COLO668 (cell line): Measurements from ENCODE around the gene PITPNM1.
A peak's percentile ranks its signal among the peaks of the same experiment; 100 is the strongest.
"Not testable (repeated sequence)": the region's sequence is repeated elsewhere in the genome, so short reads cannot be mapped to it uniquely, and the experiment has no call there.

Experiments used
- DNase-seq: peaks from one replicate; lab custom pipeline; 2025; ENCODE audit not compliant: unreplicated experiment; lab: John Stamatoyannopoulos, UW

Gene PITPNM1

GRCh38 chr11:67491276-67492068 is 13.7 kb downstream of the PITPNM1 start:
- DNase-seq = no peak

GRCh38 chr11:67490727-67491065 is 14.5 kb downstream of the PITPNM1 start:
- no peak for DNase-seq

DNA sequence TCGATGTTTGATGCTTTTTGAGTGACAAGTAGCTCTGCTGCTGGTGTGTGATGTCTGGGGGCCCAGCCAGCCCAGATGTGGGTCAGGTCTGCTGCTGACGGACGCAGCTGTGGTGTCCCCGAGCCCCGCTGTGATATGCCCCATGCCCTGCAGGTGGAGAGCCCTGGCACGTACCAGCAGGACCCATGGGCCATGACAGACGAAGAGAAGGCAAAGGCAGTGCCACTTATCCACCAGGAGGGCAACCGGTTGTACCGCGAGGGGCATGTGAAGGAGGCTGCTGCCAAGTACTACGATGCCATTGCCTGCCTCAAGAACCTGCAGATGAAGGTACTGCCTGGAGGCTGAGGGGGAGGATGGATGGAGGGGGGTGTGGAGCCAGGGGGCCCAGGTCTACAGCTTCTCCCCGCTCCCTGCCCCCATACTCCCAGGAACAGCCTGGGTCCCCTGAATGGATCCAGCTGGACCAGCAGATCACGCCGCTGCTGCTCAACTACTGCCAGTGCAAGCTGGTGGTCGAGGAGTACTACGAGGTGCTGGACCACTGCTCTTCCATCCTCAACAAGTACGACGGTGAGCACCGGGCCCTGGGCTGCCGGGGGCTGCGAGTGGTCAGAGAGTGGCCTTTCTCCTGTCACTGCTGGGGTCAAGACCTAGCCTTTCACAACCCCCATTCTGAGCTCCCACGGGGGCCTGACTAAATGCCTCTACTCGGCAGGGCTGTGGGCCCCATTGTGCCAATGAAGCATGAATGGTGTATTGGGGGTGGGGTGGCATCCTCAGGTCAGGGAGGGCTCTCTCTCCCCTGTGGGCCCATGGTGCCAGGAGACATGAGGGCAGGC is 15.1 kb downstream of the PITPNM1 start:
- no peak for DNase-seq

DNA sequence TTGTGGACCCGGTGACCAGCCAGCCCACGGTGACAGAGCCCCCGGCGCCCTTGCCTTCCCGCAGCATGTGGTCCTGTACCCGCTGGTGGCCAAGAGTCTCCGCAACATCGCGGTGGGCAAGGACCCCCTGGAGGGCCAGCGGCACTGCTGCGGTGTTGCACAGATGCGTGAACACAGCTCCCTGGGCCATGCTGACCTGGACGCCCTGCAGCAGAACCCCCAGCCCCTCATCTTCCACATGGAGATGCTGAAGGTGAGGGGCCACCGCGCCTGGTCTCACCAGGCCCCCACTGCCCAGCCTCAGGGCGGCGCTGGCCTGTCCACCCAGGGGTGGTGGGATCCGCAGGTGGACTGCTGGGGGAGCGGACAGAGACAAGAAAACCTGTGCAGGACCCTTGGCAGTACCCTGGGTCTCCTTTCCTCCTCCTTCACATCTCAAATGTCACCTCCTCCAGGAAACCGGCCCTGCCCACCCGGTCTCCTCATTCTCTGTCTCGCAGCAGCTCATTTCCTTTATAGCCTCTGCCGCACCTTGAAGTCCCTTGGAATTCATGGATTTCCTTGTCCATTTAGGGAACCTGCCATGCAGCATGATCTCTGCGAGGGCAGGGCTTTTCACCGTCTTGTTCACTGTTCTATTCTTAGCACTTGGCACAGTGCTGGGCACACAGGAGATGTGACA is 15.8 kb downstream of the PITPNM1 start:
- no peak for DNase-seq

DNA sequence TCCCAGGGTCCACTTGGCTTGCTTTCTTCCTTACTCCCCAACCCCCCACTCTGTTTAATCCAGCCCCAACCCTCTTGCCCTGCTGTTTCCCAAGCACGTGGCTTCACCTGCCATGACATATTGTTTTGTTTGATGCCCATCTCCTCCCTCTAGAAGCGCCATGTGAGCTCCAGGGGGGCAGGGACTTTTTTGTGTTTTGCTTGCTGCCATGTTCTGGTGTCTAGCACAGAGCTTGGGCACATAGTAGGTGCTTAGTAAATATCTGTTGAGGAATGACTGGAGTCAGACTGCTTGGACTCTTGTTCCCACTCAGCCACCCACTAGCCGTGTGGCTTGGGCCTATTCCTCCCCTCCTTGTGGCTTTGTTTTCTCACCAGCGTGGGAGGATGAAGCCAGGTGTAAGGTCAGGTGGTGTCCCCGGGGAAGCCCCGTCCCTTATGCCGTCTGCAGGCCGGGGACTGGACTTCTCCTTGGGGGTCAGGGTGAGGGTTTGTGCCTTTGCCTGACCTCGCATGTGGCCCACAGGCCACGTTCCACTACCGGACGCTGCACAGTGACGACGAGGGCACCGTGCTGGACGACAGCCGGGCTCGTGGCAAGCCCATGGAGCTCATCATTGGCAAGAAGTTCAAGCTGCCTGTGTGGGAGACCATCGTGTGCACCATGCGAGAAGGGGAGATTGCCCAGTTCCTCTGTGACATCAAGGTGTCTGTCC is 18.5 kb downstream of the PITPNM1 start:
- no peak for DNase-seq

DNA sequence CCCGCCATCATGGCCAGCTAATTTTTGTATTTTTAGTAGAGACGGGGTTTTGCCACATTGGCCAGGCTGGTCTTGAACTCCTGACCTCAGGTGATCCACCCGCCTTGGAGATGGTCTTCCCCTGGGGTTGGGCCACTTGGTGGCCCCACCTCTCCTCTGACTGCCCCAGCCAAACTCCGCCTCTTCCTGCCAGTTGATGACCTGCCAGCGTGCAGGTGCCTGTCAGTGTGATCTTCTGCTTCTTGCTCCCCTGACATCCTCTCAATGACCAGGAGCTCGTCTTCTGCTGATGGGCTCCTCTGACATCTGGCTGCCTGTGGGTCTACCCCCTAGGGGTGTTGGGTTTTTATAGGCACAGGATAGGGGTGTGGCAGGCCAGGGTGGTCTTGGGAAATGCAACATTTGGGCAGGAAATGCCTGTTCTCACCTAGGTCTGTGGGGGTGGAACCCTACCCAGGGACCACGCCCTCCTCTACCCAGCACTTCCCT is 19.2 kb downstream of the PITPNM1 start:
- DNase-seq = peak; percentile 11

DNA sequence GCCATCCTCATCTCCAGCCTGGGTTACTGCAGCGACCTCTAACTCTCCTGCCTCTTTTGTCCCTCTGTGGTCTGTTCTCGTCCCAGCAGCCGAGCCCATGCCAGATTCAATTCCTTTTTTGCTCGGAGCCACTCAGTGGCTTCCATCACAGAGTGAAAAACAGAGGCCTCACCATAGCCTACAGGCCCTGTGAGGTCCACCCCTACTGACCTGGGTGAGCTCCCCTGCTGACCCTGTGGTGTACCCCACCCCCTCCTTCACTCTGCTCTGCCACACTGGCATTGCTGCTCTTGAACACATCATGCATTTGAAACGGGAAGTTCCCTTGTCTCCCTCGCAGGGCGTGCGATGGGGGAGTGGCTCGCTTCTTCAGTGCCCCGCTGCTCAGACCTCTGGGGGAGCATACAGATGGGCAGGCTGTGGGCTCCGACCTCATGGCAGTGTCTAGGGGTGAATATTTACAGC is 20.3 kb downstream of the PITPNM1 start:
- no peak for DNase-seq

- DNase-seq = peak; percentile 30
Observed at GRCh38 chr11:67483831-67484665, 21.1 kb downstream of the PITPNM1 start.

- peak; percentile 96 for DNase-seq
Observed at GRCh38 chr11:67482827-67483798, 22.1 kb downstream of the PITPNM1 start, which contains the start of gene AIP. Gene AIP (plus strand): TSS chr11:67483026. CDS start chr11:67483159, 133 bp downstream.

- DNase-seq = no peak
Observed at GRCh38 chr11:67482275-67482826, 22.8 kb downstream of the PITPNM1 start.

DNA sequence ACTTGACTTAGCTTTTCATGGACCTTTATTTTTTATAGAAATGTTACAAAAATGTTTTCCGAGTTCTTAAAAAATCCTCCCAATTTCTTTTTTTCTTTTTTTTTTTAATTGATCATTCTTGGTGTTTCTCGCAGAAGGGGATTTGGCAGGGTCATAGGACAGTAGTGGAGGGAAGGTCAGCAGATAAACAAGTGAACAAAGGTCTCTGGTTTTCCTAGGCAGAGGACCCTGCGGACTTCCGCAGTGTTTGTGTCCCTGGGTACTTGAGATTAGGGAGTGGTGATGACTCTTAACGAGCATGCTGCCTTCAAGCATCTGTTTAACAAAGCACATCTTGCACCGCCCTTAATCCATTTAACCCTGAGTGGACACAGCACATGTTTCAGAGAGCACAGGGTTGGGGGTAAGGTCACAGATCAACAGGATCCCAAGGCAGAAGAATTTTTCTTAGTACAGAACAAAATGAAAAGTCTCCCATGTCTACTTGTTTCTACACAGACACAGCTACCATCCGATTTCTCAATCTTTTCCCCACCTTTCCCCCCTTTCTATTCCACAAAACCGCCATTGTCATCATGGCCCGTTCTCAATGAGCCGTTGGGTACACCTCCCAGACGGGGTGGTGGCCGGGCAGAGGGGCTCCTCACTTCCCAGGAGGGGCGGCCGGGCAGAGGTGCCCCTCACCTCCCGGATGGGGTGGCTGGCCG is 27.7 kb downstream of the PITPNM1 start:
- DNase-seq = not testable (repeated sequence)

- not testable (repeated sequence) for DNase-seq
Observed at GRCh38 chr11:67476692-67477091, 28.5 kb downstream of the PITPNM1 start.

DNA sequence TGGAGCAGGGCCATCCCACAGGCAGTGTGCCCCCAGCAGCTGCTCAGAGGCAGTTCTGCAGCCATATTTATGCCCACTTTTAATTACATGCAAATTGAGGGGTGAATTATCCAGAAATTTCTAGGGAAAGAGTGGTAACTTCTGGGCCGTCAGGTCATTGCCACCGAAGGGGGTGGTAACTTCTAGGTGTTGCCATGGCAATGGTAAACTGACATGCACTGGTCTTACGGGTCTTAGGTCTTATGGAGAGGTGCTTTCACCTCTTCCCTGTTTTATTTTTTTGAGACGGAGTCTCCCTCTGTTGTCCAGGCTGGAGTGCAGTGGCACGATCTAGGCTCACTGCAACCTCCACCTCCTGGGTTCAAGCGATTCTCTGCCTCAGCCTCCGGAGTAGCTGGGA is 32.3 kb downstream of the PITPNM1 start:
- DNase-seq = no peak

DNA sequence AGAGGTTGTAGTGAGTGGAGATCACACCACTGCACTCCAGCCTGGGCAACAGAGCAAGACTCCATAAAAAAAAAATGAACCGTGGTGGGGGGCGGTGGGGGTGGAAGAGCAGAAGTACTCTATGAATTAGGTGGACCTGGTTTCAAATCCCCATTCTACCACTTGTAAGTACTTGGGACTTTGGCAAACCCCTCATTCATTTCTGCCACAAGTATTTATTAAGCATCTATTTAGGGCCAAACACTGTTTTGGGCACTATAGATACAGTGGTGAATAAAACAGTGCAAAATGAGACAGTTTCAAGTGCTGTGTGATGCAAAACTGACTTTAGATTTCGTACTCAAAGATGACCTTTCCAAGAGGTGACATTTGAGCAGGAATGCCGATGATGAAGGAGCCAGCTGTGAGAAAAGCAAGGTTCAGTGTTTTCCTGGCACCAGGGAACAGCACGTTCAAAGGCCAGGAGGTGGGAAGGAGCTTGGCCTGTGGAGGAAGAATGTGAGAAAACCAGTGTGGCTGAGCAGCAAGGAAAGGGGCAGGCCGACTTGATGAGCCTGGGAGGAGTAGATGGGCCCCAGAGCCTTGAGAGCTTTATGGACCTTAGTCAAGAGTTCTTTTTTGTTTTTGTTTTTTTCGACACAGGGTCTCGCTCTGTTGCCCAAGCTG is 34.7 kb downstream of the PITPNM1 start:
- DNase-seq = no peak

GRCh38 chr11:67469508-67469811 is 35.7 kb downstream of the PITPNM1 start:
- DNase-seq = no peak

DNA sequence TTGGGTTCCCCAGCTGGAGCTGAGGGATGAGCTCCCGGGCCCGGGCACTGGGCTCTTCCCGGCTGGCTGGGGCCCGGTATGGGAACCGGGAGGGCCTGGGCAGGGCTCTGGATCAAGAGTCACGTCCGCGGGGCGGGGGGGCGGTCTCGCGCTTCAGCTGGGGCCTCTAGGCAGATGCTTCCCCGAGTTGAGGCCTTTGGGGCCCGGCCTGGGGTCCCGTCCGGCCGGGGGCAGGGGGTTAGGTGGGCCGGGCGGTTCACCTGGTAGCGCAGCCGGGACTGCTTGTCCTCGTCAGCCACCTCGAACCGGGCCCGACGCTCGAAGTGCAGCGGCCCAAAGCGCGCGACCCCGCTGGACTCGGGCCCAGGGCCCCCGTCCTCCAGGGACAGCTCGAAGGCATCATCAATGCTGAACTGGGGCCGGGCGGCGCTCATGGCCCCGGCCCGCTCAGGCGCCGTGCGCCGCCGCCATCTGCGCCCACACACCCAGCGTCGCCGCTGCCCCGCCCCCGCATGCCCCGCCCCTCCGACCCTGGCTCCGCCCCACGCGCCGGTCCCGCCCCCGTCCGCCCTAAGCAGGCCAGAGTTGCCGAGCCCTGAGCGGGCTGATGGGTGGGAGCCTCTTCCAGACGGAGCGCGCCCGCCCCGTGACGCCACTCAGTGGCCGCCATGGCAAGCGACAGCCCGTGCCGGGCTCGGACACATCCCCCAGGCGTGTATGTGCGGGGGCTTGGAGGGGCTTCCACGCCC is 36.2 kb downstream of the PITPNM1 start, which contains the start of gene TMEM134:
Gene TMEM134, minus strand, starts transcription at position 493 of the 749 bp plus-strand sequence. Its CDS starts 59 bp downstream, at position 434.
- DNase-seq = peak; percentile 94

DNA sequence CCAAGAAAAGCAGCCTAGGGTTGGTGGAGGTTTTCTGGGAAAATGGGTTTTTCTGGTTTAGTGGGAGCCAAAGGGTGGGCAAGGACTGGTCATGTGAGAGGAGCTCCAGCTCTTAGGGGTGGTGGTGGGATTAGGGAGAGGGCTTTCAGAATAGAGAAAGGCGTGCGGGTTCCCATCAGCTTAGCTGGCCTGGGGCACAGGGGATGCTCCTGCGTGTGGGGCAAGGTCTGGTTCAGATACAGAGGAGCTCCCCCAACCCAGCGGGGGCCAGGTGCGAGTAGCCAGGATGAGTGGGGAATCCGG is 36.8 kb downstream of the PITPNM1 start:
- DNase-seq = no peak
